DMS 273 treated with DMSO at 0.1 percent for 48 hours (cell line): ENCODE results near the gene GRN.
"Not testable (repeated sequence)": the region's sequence is repeated elsewhere in the genome, so short reads cannot be mapped to it uniquely, and the experiment has no call there.

Experiments used
- DNase-seq: peaks from one replicate; lab custom pipeline; 2025; lab: John Stamatoyannopoulos, UW

Gene GRN

DNA sequence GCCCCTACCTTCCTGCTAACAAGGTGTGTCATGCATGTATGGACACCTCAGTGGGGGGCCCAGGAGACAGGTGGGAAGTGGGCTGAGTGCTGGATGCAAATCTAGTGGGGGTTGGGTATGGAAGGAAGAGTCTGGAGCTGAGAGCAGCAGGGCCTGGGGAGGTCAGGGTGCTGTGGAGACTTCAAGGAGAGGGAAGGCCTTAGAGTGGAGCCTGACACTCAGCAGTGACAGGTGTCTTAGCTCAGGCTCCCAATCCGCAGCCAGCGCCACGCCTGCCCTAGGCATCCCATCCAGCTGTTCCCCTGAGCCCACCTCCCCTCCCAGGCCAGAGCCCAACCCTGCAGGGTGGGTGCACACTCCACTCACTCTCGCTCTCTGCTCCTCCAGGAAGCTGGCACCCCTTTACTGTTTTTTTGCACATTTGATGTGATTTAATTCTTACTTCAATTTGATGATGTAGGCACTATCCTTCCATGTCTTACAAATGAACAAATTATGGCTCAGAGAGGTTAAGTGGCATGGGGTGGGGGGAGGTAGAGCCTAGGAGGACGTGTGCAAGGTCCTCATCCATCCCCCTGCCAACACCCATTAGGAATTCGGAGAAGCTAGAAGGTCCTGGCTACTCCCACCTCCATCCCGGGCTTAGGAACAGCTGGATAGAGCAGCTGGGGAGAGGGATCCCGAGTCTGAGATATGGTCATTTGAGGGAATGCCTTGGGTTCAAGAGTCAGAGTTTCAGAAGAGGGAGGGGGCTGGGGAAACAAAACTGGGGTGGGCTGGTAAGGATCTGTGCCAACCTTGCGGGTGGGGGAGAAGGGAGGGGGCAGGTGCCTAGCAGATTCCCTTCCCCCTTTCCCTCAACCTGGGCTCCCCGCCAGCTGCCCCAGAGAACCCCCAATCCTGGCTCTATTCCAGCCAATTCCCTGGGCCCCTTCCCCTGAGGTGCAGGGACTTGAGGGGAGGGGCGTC is 16.5 kb downstream of the GRN start:
- no peak for DNase-seq

DNA sequence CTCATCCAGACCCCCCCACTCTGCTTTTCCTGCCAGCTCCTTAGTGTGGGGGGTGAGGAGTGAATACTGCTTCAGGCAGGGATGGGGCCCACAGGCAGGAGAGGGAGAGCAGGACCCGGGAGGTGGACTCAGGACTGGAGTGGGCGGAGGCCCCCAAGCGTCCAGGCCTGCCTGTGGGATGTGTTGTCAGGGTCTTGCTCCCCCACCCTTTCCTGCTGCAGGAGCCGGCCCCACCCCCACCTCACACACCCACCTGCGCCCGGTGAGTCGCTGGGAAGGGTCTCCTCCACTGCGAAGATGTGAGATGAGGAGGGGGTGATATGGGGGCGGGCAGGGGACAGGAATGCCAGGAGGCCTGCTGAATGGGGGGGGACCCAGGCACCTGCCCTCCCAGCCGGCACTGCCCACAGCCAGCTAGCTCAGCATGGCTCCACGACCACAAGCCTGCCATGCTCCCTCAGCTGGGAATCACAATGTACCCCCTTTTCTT is 17.4 kb downstream of the GRN start:
- DNase-seq, result no peak

DNA sequence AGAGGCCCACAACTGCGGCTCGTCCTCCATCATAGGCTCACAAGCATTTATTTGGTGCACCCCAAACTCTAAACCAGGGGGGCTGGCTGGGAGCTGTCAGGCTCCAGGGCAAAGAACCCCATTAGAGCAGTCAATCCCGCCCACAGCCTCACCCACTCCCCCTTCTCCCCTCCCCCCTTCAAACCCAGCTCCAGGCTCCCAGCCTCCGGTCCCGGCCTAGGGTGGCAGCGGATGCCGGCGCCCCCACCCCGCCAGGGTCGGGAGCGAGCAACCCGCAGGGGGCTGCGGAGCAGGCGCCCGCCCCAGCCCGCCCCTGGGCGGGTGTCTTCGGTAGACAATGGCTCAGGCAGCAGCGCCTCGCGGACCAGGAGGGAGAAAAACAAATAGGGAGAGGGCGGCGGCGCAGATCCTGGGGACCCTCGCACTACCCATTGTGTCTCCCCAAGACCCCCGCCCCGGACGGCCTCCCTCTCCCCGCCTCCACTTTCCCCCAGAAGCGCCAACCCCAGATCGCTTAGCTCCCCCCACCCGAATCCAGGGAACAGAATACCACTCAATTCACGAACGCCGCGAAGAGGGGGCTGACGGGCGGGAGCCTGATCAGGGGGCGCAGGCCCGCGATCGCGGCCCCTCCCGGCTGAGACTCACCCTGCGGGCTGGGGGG is 18.0 kb downstream of the GRN start:
- DNase-seq, result no peak

DNA sequence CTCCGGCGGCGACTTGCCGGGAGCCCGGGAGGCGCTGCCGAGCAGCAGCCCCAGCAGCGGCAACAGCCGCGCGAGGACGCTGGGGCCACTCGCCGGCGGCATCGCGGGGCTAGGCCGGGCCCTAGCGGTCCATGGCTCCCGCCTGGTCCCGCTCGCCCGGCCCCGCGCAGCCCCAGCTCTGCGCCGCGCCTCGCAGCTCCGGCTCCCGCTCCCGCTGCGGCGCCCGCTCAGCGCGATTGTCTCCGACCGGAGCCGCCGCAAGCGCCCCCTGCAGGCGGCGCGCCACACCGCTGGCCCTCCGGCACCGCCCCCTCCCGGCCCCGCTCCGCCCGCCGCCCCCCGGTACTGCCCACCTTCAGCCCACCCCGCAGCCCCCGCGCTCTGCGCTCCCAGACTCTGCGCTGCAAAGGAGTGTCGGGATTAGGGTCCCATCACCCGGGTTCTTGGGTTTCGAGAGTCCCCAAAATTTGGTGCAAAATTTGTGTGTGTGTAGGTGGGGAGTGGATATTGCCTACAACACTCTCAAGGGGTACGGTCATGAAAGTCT is 18.6 kb downstream of the GRN start, which contains the start of gene FAM171A2:
FAM171A2 (minus strand) TSS at position 241 of the 547 bp plus-strand sequence; CDS start at position 102, 139 bp downstream.
- DNase-seq, result no peak

DNA sequence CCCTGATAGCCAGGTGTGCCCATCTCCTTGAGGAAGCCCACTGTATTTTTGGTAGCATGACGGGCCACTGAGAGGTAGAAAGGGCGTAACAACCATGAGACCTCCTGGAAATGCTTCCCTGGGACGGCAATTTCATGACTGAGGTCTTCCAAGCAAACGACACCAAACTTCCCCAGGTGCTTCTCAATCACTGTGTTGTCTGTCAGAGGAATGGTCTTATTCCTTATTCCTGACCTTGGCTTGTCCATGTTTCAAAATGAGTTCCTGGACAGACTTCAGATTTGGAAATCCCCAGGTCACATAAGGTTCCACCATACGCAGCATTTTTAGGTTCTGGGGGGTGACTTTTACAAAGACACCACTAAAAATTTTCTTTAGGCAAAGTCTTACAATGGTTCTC is 19.9 kb downstream of the GRN start:
- not testable (repeated sequence) for DNase-seq

DNA sequence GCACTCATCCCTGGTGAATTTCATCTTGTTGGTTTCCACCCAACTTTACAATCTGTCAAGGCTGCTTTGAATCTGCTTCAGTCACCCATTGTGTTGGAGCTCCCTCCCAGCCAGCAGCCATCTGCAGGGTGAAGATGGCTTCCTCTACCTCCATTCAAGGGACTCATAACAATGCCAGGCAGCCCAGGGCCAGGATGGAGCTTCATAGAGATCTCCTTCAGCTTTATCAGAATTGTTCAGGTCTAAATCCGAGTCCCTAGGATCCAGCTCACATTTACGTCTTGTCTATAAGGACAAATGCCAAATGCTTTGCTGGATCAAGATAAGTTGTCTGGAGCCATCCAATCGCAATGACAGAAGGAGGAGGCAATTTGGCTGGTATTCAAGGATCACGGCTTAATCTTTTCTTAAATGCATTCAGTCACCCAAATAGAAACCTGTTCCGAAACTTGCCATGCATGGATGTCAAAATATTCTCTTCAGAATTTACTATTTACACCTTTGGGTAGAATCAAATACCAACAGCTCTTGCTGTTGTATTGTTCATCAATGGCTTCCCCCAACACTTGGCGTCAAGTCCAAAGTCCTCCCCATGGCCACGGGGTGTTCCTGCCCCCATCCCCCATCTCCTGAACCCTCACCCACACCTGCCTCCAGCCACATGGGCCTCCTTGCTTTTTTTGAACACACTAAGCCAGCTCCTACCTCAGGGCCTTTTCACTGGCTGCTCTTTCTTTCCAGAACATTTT is 22.3 kb downstream of the GRN start:
- DNase-seq, result no peak

DNA sequence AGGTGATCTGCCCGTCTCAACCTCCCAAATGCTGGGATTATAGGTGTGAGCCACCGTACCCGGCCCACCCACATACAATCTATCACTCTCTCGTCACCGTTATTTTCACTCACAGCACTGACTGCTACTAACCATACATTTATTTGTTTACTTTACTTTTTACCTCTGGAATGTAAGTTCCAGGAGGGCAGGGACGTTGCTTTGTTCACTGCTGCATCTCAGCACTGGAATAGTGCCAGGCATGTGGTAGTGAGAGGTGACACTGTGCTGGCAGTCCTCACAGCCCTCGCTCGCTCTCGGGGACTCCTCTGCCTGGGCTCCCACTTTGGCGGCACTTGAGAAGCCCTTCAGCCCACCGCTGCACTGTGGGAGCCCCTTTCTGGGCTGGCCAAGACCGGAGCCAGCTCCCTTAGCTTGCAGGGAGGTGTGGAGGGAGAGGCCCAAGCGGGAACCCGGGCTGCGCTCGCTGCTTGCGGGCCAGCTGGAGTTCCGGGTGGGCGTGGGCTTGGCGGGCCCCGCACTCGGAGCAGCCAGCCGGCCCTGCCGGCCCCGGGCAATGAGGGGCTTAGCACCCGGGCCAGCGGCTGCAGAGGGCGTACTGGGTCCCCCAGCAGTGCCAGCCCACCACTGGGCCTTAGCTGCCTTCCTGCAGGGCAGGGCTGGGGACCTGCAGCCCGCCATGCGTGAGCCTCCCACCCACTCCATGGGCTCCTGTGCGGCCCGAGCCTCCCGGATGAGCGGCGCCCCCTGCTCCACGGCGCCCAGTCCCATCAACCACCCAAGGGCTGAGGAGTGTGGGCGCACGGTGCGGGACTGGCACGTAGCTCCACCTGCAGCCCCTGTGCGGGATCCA is 23.5 kb downstream of the GRN start:
- not testable (repeated sequence) for DNase-seq

DNA sequence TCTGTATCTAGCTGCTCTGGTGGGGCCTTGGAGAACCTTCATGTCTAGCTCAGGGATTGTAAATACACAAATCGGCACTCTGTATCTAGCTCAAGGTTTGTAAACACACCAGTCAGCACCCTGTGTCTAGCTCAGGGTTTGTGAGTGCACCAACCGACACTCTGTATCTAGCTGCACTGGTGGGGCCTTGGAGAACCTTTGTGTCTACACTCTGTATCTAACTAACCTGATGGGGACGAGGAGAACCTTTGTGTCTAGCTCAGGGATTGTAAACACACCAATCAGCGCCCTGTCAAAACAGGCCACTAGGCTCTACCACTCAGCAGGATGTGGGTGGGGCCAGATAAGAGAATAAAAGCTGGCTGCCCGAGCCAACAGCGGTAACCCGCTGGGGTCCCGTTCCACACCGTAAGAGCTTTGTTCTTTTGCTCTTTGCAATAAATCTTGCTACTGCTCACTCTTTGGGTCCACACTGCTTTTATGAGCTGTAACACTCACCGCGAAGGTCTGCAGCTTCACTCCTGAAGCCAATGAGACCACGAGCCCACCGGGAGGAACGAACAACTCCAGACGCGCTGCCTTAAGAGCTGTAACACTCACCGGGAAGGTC is 24.4 kb downstream of the GRN start:
- not testable (repeated sequence) for DNase-seq

DNA sequence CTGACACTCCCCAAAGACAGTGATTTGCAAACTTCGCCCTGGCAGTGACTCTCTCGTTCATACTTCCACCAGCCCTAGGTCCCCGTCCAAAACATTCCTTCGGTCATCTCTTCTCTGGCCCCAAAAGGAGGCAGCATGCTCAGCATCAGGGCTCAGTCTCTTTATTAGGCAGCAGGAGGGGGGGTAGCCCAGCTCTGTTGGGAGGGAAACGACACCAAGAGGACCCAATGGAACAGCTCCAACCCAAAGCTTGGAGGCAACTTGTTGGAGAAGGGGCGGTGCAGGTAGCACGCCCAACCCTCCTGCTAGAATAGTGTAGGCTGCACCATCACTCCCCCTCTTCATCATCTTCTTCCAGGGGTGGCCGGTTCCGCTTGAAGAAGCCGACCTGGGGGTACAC is 26.9 kb downstream of the GRN start:
- DNase-seq, result no peak

DNA sequence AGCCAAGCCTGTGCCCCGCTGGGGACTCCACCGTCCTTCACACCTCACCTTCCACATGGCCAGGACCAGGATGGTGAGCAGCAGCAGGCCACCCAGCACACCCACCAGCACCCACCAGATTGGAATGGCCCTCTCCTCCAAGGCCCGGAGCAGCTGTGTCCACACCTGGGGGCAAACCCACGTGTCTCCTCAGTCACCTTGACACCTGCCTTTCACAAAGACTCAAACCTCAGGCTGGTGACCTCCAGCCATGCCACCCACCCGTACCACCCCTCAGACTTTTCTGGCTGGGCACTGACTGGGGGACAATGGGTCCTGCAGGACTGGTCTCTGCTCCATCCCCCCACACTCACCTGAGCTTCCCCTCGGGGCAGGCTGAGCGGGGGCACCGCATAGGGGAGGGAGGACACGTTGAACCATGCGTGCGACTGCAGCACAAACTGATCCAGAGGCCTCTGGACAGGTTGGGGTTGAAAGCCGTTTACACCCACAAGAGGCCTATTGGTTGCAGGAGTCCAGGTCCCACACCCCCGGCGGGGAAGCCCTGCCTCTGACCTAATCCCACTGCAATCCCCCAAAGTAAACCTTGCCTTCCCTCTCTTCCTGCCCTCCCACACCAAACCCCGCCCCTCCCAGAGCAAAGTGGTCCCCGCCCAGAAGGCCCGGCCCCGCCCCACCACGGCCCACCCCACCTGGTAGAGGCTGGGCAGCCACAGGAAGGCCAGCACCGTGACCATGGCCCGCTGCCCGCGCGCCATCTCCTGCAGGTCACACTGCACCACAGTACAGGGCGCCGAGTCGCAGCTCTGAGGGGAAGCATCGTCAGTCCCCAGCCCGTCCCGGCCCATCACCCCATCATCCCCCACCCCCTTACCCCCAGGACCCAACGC is 29.4 kb downstream of the GRN start:
- DNase-seq, result no peak

DNA sequence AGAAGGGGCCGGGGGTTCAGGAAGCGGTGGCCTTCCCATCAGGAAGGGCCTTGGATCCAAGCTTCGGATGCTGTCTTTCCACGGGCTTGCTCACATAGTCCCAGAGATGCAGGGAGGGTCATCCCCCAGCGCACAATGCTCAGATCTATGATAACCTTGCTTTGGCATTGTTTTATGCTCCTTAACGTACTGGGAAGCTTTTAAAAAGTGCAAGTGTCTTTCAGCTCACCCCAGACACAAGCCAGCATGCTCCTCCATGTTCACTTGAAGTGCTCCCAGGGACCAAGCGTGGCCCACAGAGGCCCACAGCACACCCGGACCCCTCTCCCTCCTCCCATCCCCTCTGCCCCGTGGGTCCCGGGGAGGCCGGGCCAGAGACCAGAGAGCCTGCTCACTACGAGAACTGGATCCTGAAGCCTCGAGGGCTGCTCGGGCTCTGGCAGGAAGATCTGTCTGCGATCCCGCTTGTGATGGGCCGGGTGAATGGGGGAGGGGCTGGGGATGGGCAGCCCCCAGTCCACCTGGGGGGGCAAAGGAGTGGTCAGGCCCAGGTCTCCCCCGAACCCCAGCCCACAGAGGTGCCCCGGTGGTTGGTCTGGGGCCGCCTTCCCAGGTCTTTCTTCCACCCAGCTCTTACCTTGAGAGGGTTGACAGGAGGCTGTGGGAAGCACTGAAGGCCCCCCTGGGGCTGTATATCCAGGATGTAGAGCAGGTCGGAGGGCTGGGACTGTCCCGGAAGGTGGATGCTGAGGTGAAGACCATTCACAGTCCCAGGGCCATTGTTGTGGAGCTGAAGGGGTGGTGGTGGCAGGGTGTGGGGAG is 30.3 kb downstream of the GRN start:
- no peak for DNase-seq

DNA sequence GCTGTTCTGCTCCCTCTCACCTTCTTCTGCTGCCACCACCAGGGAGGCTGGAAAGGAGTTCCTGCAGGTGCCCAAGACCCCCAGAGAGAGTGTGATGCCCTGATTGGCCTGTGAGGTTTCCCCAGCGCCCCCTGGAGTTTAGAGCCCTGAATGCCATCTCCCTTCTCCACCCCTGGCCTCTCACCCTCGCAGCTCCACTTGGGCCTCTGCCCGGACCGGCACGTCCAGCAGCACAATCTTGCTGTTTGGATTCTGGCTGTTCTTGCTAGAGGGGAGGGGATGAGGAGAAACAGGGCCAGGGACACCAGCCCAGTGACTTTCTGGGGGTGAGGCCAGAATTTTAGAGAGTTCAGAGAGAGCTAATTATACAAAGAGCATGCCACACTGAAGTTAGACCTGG is 31.0 kb downstream of the GRN start:
- no peak for DNase-seq

DNA sequence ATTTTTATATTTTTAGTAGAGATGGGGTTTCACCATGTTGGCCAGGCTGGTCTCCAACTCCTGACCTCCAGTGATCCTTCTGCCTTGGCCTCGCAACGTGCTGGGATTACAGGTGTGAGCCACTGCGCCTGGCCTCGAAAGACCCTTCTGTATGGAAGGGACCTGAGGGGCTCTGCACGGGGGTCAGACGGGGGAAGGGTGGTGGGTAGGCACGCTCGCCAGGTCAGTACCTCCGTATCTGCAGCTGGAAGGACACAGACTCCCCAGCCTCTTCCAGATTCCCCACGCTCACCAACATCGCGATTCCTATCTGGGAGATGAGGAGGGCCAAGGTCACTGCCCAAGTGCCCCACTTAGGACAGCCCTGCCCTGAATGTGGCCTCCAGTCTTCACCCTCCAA is 31.7 kb downstream of the GRN start:
- no peak for DNase-seq

DNA sequence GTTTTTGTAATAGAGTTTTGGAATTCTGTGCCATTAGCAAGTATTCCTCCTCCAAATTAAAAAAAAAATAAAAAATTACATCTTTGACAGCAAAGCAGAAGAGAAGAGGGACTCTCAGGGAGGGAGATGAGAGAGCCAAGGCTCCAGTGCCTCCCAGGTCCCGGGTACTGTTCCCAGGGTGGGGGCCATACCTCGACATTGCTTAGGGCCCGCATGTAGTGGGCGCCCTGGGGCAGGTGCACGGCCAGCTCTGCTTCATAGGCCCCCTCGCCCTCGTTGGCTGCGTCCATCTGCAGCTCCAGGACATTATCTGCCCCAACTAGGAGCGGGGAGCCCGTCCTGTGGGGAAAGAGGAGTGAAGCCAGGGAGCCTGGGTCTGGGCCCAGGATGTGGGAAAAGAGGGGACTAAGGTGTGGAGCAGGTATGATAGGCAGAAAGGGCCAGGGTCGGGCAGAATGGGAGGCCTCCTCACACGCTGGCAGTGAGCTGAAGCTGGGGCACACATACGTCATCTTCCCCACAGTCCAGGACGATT is 33.1 kb downstream of the GRN start:
- DNase-seq, result no peak

DNA sequence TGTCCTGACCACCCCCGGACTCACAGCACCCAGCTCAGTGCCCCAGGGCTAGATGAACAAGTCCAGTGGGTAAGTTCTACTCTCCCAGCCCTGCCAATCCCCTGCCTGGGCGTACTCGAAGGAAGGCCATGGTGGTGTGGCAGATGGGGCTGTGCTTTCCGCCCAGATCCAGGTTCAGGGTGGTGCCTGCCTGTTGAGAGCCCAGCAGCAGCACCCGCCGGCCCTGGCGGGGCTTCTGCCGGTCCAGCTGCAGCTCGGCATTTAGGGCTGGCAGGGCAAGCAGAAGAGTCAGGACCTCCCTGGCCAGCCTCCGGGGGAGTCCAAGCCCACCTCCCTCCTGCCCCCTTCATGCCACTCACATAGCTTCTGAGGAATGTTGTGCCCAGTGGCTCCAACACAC is 34.8 kb downstream of the GRN start:
- DNase-seq, result no peak

DNA sequence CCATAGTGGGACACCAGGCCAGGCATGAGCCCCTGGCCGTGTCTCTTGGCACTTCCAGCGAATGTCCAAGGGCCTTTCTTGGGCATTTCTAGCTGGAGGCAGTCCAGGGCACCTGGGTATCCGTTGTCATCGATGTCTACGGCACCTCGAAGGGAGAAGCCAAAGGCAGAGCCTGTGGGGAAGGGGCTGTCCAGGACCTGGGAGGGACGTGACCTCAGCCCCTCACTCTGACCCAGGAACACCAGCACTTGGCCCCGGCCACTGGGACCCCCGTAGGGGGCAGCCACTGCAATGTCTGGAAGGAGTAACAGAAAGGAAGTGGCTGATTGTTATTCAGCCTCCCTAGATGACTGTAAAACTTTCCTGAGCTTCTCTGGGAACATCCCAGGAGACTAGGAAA is 35.7 kb downstream of the GRN start:
- no peak for DNase-seq

DNA sequence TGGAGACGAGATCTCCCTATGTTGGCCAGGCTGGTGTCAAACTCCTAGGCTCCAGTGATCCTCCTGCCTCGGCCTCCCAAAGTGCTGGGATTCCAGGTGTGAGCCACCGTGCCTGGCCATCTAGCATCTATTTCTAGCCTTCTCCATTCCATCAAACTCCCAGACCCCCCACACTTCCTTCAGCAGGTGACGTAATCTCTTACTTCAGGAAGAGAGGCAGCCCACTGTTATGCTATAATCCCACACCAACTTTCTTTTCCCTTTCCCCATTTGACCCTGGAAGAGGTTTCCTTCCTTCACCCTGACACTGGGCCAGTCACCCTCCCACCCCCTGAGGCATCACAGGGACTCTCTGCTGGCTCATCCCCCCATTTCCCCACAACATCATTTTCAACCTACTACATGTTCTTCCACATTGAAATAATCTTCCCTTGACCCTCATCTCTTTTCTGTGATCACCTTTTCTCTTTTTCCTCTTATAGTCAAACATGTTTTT is 36.8 kb downstream of the GRN start:
- no peak for DNase-seq

DNA sequence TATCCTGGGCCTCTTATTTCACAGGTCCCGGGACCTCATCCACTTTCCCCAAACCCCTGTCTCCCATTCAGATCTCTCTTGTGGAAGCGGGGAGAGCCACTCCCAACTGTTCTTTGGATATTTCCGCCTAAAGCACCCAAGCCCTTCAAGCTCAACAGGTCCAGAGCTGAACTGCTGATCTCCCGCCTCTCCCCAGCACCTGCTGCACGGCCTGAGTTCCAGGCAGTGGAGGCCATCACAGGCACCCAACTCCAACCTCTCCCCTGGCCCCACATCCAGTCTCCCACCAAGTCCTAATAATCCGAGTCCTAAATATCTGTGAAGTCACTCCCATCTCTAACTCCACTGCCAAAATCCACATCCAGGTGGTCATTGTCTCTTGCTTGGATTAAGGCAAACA is 37.8 kb downstream of the GRN start:
- DNase-seq, result peak; percentile 24
